Activated effector memory CD4-positive, alpha-beta T cell treated with anti-CD3 and anti-CD28 coated beads, Interleukin-2, amount 50 U/mL, for 16 hours (primary cell): Measurements from ENCODE around the gene LRRC4.

Source experiments
- DNase-seq: peaks from one replicate; pipeline ENCODE4 v3.0.0-alpha.2; 2020

LRRC4 gene

GRCh38 chr7:128059143-128059988 is 28.1 kb upstream of the LRRC4 start:
- peak; percentile 56 for DNase-seq

GRCh38 chr7:128057909-128058308 is 26.7 kb upstream of the LRRC4 start:
- DNase-seq = no peak

DNA sequence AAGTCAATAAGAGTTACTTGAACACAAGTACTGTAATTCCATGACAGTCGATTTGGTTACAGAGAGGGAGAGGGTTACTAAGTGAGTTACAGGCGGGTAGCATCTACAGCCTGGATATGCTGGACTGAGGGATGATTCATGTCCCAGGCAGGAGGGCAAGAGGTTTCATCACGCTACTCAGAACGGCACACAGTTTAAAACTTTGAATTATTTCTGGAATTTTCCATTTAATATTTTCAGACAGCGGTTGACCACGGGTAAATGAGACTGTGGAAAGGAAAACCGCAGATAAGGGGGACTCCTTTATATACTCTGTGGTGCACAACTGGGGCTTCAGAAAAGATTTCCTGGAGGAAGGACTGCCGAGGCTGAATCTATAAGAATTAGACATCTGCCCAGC is 25.7 kb upstream of the LRRC4 start:
- DNase-seq = no peak

DNA sequence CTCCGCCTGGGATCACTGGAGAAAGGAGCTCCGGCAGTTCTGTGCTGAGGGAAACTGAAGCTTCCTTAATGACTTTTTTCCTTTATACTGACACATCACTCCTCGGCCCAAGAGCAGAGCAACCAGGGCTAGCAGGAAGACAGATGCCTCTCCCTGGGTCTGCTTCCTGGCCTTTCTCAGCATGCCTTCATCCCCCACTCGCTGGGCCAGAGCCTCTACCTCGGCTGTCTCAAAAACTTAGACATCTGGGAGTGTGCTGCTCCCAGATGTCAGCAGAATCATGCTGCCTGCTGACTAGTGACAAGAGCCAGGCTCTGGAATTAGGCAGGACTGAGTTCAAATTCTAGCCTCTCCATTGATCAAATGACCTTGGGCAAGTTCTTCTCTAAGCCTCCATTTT is 24.4 kb upstream of the LRRC4 start:
- DNase-seq = no peak

GRCh38 chr7:128054511-128054910 is 23.3 kb upstream of the LRRC4 start:
- DNase-seq = no peak

- DNase-seq = no peak
These were observed 22.8 kb upstream of the LRRC4 start for GRCh38 chr7:128053991-128054390.

DNA sequence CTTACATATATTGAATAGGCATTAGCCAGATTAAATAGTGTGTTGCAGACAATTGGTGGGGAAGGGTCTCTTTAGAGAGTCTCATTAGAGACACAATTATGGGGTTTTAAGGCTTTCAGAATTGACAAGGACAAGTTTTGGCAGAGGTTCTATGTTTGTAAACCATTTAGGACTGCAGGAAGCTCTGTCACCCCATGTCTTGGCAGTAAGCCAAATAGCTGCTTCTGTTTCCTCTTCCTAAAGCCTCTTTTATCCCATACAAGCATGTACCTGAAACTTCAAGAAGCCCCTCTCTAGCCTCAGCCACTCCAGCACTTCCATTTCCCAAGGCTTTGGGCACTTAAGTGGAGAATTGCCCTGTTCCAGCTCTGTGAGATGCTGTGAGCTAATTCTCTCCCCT is 21.8 kb upstream of the LRRC4 start:
- no peak for DNase-seq

GRCh38 chr7:128052404-128052803 is 21.2 kb upstream of the LRRC4 start:
- no peak for DNase-seq

DNA sequence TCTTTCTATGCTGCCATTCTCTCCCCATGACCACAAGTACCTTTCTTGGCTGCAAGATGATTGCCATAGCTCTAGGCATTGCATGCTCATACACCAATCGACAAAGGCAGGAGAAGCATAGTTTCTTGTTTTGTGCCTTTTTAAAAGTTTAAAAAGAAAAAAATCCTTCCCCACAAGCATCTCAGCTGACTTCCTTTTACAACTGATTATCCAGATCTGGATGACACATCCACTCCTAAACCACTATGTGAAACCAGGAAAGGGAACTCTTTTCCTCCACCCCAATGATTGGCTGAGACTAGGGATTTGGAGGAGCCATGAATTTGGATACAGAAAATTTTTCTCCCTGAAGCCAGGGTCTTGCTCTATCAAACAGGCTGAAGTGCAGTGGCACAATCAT is 14.5 kb upstream of the LRRC4 start:
- no peak for DNase-seq

GRCh38 chr7:128045158-128045557 is 13.9 kb upstream of the LRRC4 start:
- no peak for DNase-seq

GRCh38 chr7:128044064-128044463 is 12.8 kb upstream of the LRRC4 start:
- no peak for DNase-seq

DNA sequence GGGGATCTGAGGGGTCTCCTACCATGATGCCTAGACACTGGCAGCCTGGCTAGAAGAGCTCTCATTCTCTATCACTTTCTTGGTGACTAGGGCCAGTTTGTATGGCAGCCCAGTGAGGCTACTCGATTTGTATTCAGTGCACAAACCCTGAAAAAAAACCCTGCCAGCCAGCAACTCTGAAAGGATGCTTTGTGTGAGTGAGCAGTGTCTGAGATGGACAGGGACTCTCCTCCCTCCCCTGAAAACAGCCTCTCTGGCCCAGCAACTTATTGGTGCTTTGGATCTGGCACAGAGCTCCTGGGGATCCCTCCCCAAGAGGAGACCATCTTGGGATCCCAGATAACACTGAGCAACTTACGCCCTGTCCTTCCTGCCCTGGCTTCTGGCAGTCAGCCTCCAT is 10.8 kb upstream of the LRRC4 start:
- no peak for DNase-seq

DNA sequence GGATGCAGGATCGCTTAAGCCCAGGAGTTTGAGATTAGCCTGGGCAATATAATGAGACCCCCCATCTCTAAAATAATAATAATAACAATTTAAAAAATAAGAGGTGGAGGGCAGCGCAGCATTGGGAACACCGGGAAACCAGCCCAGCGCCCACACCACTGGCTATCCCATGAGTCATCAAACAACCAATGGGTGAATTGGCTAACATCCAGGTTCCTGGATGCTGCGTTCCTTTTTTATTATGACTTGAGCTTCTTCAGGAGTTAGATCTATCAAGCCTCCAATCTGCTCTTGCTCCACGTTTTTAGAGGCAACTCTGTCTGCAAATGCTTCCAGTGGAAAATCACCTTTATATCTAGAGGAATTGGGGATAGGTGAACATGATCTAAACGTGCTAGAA is 10.0 kb upstream of the LRRC4 start:
- no peak for DNase-seq

GRCh38 chr7:128040205-128040604 is 9.0 kb upstream of the LRRC4 start:
- DNase-seq = no peak

DNA sequence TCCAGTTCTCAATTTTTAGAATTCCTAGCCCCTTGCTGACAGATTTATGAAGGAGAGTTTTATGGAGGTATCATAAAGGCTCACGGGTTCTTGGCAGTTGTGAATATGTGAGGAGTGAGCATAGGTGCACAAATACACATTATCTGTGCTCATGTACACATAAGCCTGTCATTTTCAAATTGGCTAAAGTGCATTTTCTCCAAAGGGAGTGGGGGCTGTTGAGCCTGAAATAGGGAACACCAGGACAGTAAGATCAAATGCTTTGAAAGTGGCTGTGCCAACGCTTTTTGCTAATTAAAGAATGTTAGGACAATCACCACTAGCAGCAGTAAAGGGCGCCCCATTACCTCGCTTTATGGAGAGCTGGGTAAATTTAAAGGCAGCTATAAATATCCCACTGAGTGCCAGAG is 8.3 kb upstream of the LRRC4 start:
- no peak for DNase-seq

GRCh38 chr7:128037880-128038619 is 6.8 kb upstream of the LRRC4 start:
- DNase-seq = no peak

- no peak for DNase-seq
These were observed 5.8 kb upstream of the LRRC4 start for GRCh38 chr7:128037081-128037480.

- DNase-seq = no peak
These were observed 5.1 kb upstream of the LRRC4 start for GRCh38 chr7:128036226-128036940.

- no peak for DNase-seq
These were observed 4.5 kb upstream of the LRRC4 start for GRCh38 chr7:128035712-128036111.

GRCh38 chr7:128034825-128035224 is 3.6 kb upstream of the LRRC4 start:
- no peak for DNase-seq

- no peak for DNase-seq
These were observed 2.0 kb upstream of the LRRC4 start for GRCh38 chr7:128033246-128033645.

DNA sequence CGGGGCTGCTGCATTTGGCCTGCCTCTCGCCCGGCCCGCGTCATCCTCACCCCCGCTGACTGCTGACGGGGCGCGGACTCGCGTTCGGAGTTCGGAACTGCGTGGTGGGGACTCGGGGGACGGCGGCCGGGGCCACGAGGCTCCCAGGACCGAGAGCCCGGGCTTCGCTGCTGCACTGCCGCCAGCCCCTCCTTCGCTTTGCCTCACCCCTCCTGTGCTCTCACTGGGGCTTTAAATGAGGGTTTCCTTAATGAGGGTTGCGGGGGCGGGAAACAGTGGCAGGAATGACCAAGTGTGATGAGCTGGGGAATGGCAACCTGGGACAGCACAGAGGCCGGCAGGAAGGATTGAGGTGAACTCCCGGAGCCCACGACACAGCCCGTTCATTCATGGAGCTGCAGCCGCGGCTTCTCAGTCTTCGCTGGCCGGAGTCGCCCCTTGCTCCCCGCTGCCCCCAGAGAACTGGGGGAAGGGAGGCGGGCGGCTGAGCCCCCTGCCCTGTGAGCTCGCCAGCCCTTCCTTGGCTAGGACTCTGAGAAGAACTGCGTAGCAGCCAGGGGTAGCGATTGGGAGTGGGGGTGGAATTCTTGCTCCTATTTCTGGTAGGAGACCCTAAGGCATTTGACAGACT is 1.5 kb upstream of the LRRC4 start:
- no peak for DNase-seq

GRCh38 chr7:128031901-128032604 is 816 bp upstream of the LRRC4 start:
- peak; percentile 82 for DNase-seq
